HUES6 (cell line): ENCODE results near the gene PRR15.

ENCODE experiments used
- H3K27ac ChIP-seq: 2 replicates; pipeline ENCODE4 v1.7.0; 2013; ENCODE audit warnings: low read depth, mild to moderate bottlenecking, low read length, inconsistent platforms
- H3K27me3 ChIP-seq: 2 replicates; pipeline ENCODE4 v1.6.1; 2013; ENCODE audit warnings: low read length; ENCODE audit not compliant: control insufficient read depth, insufficient read depth
- H3K36me3 ChIP-seq: 2 replicates; pipeline ENCODE4 v1.6.1; 2013; ENCODE audit warnings: low read length; ENCODE audit not compliant: control insufficient read depth, insufficient read depth
- H3K4me1 ChIP-seq: 2 replicates; pipeline ENCODE4 v1.6.1; 2013; ENCODE audit warnings: low read length; ENCODE audit not compliant: control insufficient read depth, insufficient read depth
- H3K4me3 ChIP-seq: 2 replicates; pipeline ENCODE4 v1.5.1; 2013; ENCODE audit warnings: low read depth, low read length
- H3K9ac ChIP-seq: one replicate; pipeline ENCODE4 v1.6.1; 2013; ENCODE audit warnings: mild to moderate bottlenecking, low read length
- H3K9me3 ChIP-seq: 2 replicates; pipeline ENCODE4 v1.6.1; 2013; ENCODE audit warnings: low read depth, low read length; ENCODE audit not compliant: control insufficient read depth, insufficient read depth

PRR15 gene

GRCh38 chr7:29572558-29572957 is 8.9 kb downstream of the PRR15 start:
- H3K4me1 ChIP-seq: peaks cover 6% of the 10 kb centered on the region; the same call in 1 of the 2 replicates
- peaks cover 9% of the 10 kb centered on the region for H3K9me3 ChIP-seq
- no peak overlapping the region for H3K4me3 ChIP-seq
- no peaks in the 10 kb centered on the region for H3K36me3 ChIP-seq
- no peak overlapping the region for H3K9ac ChIP-seq
- no peak overlapping the region for H3K27ac ChIP-seq
- no peaks in the 10 kb centered on the region for H3K27me3 ChIP-seq

GRCh38 chr7:29573567-29573966 is 9.9 kb downstream of the PRR15 start:
- H3K9me3 ChIP-seq: peaks cover 18% of the 10 kb centered on the region
- H3K9ac ChIP-seq: no peak overlapping the region
- no peaks in the 10 kb centered on the region for H3K27me3 ChIP-seq
- H3K4me3 ChIP-seq: no peak overlapping the region
- no peaks in the 10 kb centered on the region for H3K36me3 ChIP-seq
- peaks cover 6% of the 10 kb centered on the region; the same call in 1 of the 2 replicates for H3K4me1 ChIP-seq
- H3K27ac ChIP-seq: no peak overlapping the region

DNA sequence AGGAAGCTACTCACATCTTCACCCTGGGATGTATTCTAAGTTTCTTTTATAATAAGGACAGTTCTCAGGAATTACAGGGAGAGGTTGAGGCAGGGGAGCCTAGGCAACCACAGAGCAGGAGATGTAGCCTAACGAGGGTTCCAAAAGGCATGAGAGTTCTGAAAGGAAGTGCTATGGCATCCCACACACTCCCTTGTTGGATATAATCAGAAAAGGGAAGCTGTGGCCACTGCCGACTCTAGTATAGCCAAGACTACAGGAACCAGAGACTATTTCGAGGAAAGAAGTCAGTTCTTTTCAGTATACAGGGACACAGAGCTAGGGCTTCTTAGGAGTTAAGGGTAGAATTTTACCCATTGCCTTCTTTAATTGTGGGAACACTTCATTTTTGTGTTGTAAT is 11.0 kb downstream of the PRR15 start:
- Histone ChIP-seq H3K4me3 (no peak overlapping the region), H3K27me3 (no peaks in the 10 kb centered on the region), H3K27ac (no peak overlapping the region), H3K9ac (no peak overlapping the region), H3K36me3 (no peaks in the 10 kb centered on the region), H3K4me1 (peaks cover 3% of the 10 kb centered on the region; the same call in 1 of the 2 replicates), H3K9me3 (peaks cover 29% of the 10 kb centered on the region)

- Histone ChIP-seq H3K36me3 (no peaks in the 10 kb centered on the region), H3K4me1 (no peaks in the 10 kb centered on the region), H3K9ac (no peak overlapping the region), H3K4me3 (no peak overlapping the region), H3K27ac (no peak overlapping the region), H3K27me3 (no peaks in the 10 kb centered on the region), H3K9me3 (no peaks in the 10 kb centered on the region)
Observed at GRCh38 chr7:29587195-29587808, 23.7 kb downstream of the PRR15 start.

DNA sequence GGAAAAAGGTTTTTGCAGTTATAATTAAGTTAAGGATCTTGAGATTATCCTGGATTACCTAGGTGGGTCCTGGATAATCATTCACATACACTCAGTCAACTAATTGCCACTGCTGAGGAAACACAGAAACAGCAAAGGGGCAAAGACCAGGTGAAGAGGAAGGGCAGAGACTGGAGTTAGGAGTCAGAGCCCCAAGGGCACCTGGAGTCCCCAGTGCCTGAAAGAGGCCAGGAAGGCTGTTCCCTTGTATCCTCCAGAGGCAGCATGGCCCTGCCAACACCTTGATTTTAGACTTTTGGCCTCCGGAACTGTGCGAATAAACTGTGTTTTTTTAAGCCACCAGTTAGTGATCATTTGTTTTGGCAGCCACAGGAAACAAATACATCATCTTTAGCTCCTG is 24.6 kb downstream of the PRR15 start:
- no peak overlapping the region for H3K4me3 ChIP-seq
- no peak overlapping the region for H3K27ac ChIP-seq
- H3K36me3 ChIP-seq: no peaks in the 10 kb centered on the region
- H3K4me1 ChIP-seq: no peaks in the 10 kb centered on the region
- H3K27me3 ChIP-seq: no peaks in the 10 kb centered on the region
- no peaks in the 10 kb centered on the region for H3K9me3 ChIP-seq
- no peak overlapping the region for H3K9ac ChIP-seq

DNA sequence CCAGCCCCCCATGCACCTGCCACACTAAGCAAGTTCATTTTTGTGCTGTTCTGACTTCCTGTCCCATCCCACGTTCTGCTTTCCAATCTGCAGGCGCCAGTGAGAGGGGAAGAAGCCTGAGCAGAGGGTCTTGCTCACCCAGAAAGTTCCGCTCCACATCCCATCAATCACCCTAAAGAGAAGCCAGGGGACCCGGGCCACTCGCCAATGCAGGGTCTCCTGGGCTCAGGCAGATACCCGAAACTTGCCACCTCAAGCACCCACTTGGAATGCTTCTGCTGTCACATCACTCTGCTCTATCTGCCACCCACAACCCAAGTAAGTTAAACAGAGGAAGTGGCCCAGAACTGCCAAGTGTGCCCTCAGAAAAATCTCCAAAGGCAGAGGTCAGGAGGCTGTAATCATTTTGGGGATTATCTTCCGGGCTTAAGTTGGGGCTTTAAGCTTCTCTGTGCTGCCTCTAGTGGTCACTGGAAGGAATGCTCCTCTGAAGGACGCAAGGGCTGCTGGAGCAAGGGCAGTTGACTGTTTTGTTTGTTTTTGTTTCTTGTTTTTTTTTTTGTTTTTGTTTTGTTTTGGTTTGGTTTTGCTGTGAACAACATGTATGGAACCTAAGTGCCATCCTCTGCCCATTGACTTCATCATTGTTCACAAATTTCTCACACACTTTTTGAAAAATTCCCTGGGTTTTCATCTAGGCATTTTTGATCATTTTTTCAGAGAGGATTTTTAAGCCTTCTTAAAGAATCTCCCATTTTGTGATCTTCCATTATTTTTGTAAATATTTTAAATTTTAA is 25.5 kb downstream of the PRR15 start:
- H3K9ac ChIP-seq: no peak overlapping the region
- no peak overlapping the region for H3K27ac ChIP-seq
- no peaks in the 10 kb centered on the region for H3K36me3 ChIP-seq
- H3K9me3 ChIP-seq: no peaks in the 10 kb centered on the region
- H3K4me1 ChIP-seq: no peaks in the 10 kb centered on the region
- no peaks in the 10 kb centered on the region for H3K27me3 ChIP-seq
- H3K4me3 ChIP-seq: no peak overlapping the region

- no peaks in the 10 kb centered on the region for H3K4me1 ChIP-seq
- no peaks in the 10 kb centered on the region for H3K27me3 ChIP-seq
- H3K36me3 ChIP-seq: no peaks in the 10 kb centered on the region
- H3K27ac ChIP-seq: no peak overlapping the region
- H3K9me3 ChIP-seq: no peaks in the 10 kb centered on the region
- H3K9ac ChIP-seq: no peak overlapping the region
- no peak overlapping the region for H3K4me3 ChIP-seq
Observed at GRCh38 chr7:29592866-29593265, 29.2 kb downstream of the PRR15 start.

DNA sequence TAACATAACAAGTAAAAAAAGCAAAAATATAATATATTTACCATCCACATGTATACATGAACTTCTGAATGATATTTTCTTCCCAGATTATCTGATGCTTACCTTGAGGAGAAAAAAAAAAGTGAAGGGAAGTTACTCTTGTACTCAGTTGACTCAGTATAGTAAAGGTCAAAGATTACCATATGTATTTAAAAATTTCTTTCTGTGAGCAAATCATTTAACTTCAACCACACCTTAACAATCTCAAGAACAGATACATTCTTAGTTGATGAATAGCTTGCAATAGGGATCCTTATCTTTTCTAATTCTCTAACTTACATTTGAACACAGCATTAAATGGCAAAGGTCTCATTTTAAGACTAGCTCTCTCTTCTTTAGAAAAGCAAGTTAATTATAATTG is 29.8 kb downstream of the PRR15 start:
- Histone ChIP-seq H3K27me3 (no peaks in the 10 kb centered on the region), H3K9me3 (no peaks in the 10 kb centered on the region), H3K9ac (no peak overlapping the region), H3K36me3 (no peaks in the 10 kb centered on the region), H3K4me3 (no peak overlapping the region), H3K27ac (no peak overlapping the region), H3K4me1 (no peaks in the 10 kb centered on the region)

GRCh38 chr7:29596593-29597178 is 33.1 kb downstream of the PRR15 start:
- H3K4me3 ChIP-seq: no peak overlapping the region
- no peaks in the 10 kb centered on the region for H3K36me3 ChIP-seq
- H3K27me3 ChIP-seq: no peaks in the 10 kb centered on the region
- H3K9ac ChIP-seq: no peak overlapping the region
- no peaks in the 10 kb centered on the region for H3K9me3 ChIP-seq
- peaks cover 4% of the 10 kb centered on the region; the same call in 1 of the 2 replicates for H3K4me1 ChIP-seq
- H3K27ac ChIP-seq: no peak overlapping the region

DNA sequence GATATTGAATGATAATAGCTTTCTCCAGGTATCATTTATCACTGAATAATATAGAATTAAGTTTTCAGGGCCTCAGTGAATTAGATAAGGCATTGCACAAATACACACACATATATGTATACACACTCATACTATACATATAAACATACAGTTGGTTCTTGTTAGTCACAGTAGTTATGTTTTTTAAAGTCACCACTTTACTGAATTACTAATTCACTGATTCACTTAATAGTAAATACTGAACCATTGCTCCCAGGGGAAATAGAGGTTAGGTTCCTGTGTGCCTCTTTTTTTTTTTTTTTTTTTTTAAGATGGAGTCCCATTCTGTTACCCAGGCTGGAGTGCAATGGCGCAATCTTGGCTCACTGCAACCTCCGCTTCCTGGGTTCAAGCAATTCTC is 33.6 kb downstream of the PRR15 start:
- Histone ChIP-seq H3K27ac (no peak overlapping the region), H3K9ac (no peak overlapping the region), H3K36me3 (no peaks in the 10 kb centered on the region), H3K27me3 (no peaks in the 10 kb centered on the region), H3K9me3 (no peaks in the 10 kb centered on the region), H3K4me3 (no peak overlapping the region), H3K4me1 (peaks cover 4% of the 10 kb centered on the region; the same call in 1 of the 2 replicates)

- peaks cover 4% of the 10 kb centered on the region; the same call in 1 of the 2 replicates for H3K4me1 ChIP-seq
- H3K27ac ChIP-seq: no peak overlapping the region
- H3K9me3 ChIP-seq: no peaks in the 10 kb centered on the region
- H3K36me3 ChIP-seq: no peaks in the 10 kb centered on the region
- no peak overlapping the region for H3K4me3 ChIP-seq
- H3K27me3 ChIP-seq: no peaks in the 10 kb centered on the region
- H3K9ac ChIP-seq: no peak overlapping the region
Observed at GRCh38 chr7:29598137-29598536, 34.5 kb downstream of the PRR15 start.
